GM19468 (cell line): ENCODE data around the gene TBC1D22B.
"Not testable (repeated sequence)": the region's sequence is repeated elsewhere in the genome, so short reads cannot be mapped to it uniquely, and the experiment has no call there.

Experiments used
- ATAC-seq: cut with Tn5 transposase; IDR thresholded peaks from one replicate; pipeline ENCODE4 v1.9.1; 2021; ENCODE audit warnings: mild to moderate bottlenecking, moderate library complexity, moderate number of reproducible peaks; ENCODE audit not compliant: unreplicated experiment; ENCODE audit errors: extremely low read depth

The TBC1D22B gene

GRCh38 chr6:37262446-37263026 lies 5.0 kb downstream of the TBC1D22B start:
- ATAC-seq = no peak

- ATAC-seq = no peak
Observed at GRCh38 chr6:37265001-37265400, 7.4 kb downstream of the TBC1D22B start.

GRCh38 chr6:37265860-37266259 lies 8.3 kb downstream of the TBC1D22B start:
- no peak for ATAC-seq

- no peak for ATAC-seq
Observed at GRCh38 chr6:37269105-37269504, 11.5 kb downstream of the TBC1D22B start.

GRCh38 chr6:37272834-37273566 lies 15.4 kb downstream of the TBC1D22B start:
- ATAC-seq = no peak

- ATAC-seq = no peak
Observed at GRCh38 chr6:37273690-37274089, 16.1 kb downstream of the TBC1D22B start.

- ATAC-seq = no peak
Observed at GRCh38 chr6:37275350-37275749, 17.8 kb downstream of the TBC1D22B start.

GRCh38 chr6:37277001-37277409 lies 19.4 kb downstream of the TBC1D22B start:
- ATAC-seq = no peak

- no peak for ATAC-seq
Observed at GRCh38 chr6:37279366-37280134, 22.0 kb downstream of the TBC1D22B start.

GRCh38 chr6:37280162-37280887 lies 22.8 kb downstream of the TBC1D22B start:
- ATAC-seq = no peak

GRCh38 chr6:37282371-37282770 lies 24.8 kb downstream of the TBC1D22B start:
- no peak for ATAC-seq

GRCh38 chr6:37283268-37283667 lies 25.7 kb downstream of the TBC1D22B start:
- no peak for ATAC-seq

GRCh38 chr6:37283671-37284151 lies 26.1 kb downstream of the TBC1D22B start:
- ATAC-seq = no peak

- ATAC-seq = no peak
Observed at GRCh38 chr6:37284781-37285180, 27.2 kb downstream of the TBC1D22B start.

- ATAC-seq = no peak
Observed at GRCh38 chr6:37285861-37286311, 28.3 kb downstream of the TBC1D22B start.

- no peak for ATAC-seq
Observed at GRCh38 chr6:37287519-37288157, 30.1 kb downstream of the TBC1D22B start.

- no peak for ATAC-seq
Observed at GRCh38 chr6:37288247-37288646, 30.7 kb downstream of the TBC1D22B start.

- no peak for ATAC-seq
Observed at GRCh38 chr6:37289931-37290330, 32.4 kb downstream of the TBC1D22B start.

GRCh38 chr6:37293426-37293825 lies 35.9 kb downstream of the TBC1D22B start:
- ATAC-seq = no peak

GRCh38 chr6:37297637-37298036 lies 40.1 kb downstream of the TBC1D22B start:
- ATAC-seq = not testable (repeated sequence)
